Prostate gland (tissue), 2 donors: ENCODE measurements around the gene LY86. TPM values are rescaled to one million over a fixed set of nuclear protein-coding genes. Genes with fewer than 3 reads are reported as not detected.
"Not testable (repeated sequence)": the region's sequence is repeated elsewhere in the genome, so short reads cannot be mapped to it uniquely, and the experiment has no call there.

ENCODE experiments used
- DNase-seq: peaks from one replicate; pipeline ENCODE4 v3.0.0-alpha.2; 2019; ENCODE audit warnings: low spot score
- H3K27ac ChIP-seq, 2 donors: fragments of 200-600 bp; sonication (generic); 2 replicates each; pipeline ENCODE4 v1.5.1; 2017 to 2019
- H3K27me3 ChIP-seq: fragments of 200-600 bp; sonication (generic); replicated peaks from 2 replicates; pipeline ENCODE4 v1.5.1; 2019; ENCODE audit not compliant: insufficient read depth
- H3K36me3 ChIP-seq, 2 donors: fragments of 200-600 bp; sonication (generic); 1 replicate in 1 of 2; 2 replicates in 1 of 2; pipeline versions ENCODE4 v1.5.1 to v1.8.1; 2017 to 2019
- H3K4me1 ChIP-seq: fragments of 200-600 bp; sonication (generic); replicated peaks from 2 replicates; pipeline ENCODE4 v1.5.1; 2019
- H3K4me3 ChIP-seq, 2 donors: fragments of 200-600 bp; sonication (generic); 2 replicates each; pipeline ENCODE4 v1.5.1; 2017 to 2019
- H3K9me3 ChIP-seq: fragments of 200-600 bp; sonication (generic); 2 replicates; pipeline ENCODE4 v1.5.1; 2017
- CTCF ChIP-seq, 4 experiments: fragments of 200-600 bp in 2 of 4; fragments of 450-650 bp in 2 of 4; sonication (generic) in 2 of 4; IDR thresholded peaks; 1 replicate in 3 of 4; 2 replicates in 1 of 4; pipeline ENCODE4 v1.5.1; 2016 to 2019; ENCODE audit warnings: antibody characterized with exemption in 4 of 4, mild to moderate bottlenecking in 2 of 4, moderate library complexity in 2 of 4
- POLR2A ChIP-seq: fragments of 450-650 bp; IDR thresholded peaks from one replicate; pipeline ENCODE4 v1.6.1; 2016; ENCODE audit warnings: antibody characterized with exemption, mild to moderate bottlenecking
- POLR2AphosphoS5 ChIP-seq: sonication (generic); formaldehyde crosslinking; IDR thresholded peaks from one replicate; pipeline ENCODE4 v1.6.1; 2017; ENCODE audit warnings: antibody characterized with exemption
- WGBS: methylation state at CpG from one replicate; pipeline ENCODE4 v1.1.5; 2018; 5-methylcytosine and 5-hydroxymethylcytosine counted together
- intact Hi-C: fragments of 100-400 bp; cut with DNase I; formaldehyde crosslinking; loops from one replicate; pipeline ENCODE4 v1.14.2; 2022
- total RNA-seq, 2 donors: library from RNA; depleted of rRNA; stranded (reverse); fragments of >200 nt; gene quantifications; one replicate each; pipeline ENCODE4 v1.1.0, GENCODE V29; 2016

LY86 gene
- total RNA-seq, 2 donors from 2014 or later = 1.5 to 7.0 TPM

DNA sequence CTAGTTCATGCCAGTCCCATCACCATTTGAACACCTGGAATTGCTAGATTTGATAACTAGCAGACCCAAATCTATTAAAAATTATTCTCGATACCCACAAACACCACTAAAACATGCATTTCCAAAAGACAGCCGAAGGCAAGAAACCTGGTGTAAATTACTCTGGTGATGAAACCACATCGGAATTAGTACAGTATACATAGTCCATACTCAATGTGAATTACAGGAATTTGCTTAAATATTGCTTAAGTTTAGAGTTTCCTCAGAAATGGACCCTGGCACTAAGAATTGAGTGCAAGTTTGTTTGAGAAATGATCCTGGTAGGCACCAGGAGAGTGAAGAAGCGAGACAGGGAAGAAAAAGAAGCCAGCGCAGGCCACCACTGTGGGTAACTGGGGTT lies 13.7 kb downstream of the LY86 start:
- Histone ChIP-seq H3K36me3 (no peaks in the 10 kb centered on the region), H3K4me1 (peaks cover 3% of the 10 kb centered on the region), H3K27ac (no peak overlapping the region), H3K4me3 (no peak overlapping the region), H3K27me3 (no peaks in the 10 kb centered on the region), H3K9me3 (no peaks in the 10 kb centered on the region)
- intact Hi-C loops = no loop called here
- no peak for DNase-seq
- WGBS = 95% methylated on average over 5 of the region's 5 CpGs
- TF ChIP-seq CTCF (IDR thresholded peaks at IDR 0.05) (no peak), POLR2A (no peak), POLR2AphosphoS5 (no peak)

DNA sequence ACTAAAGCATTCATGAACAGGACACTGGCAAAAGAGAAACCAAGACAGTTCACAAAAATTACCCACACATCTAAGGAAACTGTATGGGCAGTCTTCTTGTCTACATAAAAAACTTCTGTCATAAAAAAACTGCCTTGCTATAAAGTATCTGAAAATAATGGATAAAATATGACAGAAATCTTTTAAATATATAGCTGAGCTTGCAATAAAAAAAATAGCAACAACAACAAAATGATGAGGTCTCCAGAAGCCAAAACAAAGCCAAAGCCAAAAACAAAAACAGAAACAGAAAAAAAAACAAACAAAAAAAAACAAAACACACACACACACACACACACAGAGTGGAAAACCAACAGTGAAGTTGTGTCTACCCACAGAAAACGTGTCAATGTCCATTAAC lies 14.8 kb downstream of the LY86 start:
- Histone ChIP-seq H3K27me3 (no peaks in the 10 kb centered on the region), H3K4me3 (no peak overlapping the region), H3K4me1 (peaks cover 3% of the 10 kb centered on the region), H3K27ac (no peak overlapping the region), H3K36me3 (no peaks in the 10 kb centered on the region), H3K9me3 (no peaks in the 10 kb centered on the region)
- no peak for TF ChIP-seq POLR2AphosphoS5
- TF ChIP-seq CTCF (IDR thresholded peaks at IDR 0.05) = no peak
- TF ChIP-seq POLR2A = no peak
- DNase-seq = no peak
- WGBS = 100% methylated on average over 1 of the region's 1 CpG
- intact Hi-C loops = no loop called here

GRCh38 chr6:6604015-6604414 lies 15.5 kb downstream of the LY86 start:
- intact Hi-C loops = no loop called here
- Histone ChIP-seq H3K27me3 (no peaks in the 10 kb centered on the region), H3K4me3 (no peak overlapping the region), H3K9me3 (no peaks in the 10 kb centered on the region), H3K27ac (no peak overlapping the region), H3K36me3 (no peaks in the 10 kb centered on the region), H3K4me1 (peaks cover 3% of the 10 kb centered on the region)
- no peak for DNase-seq
- TF ChIP-seq POLR2A (no peak), POLR2AphosphoS5 (no peak), CTCF (IDR thresholded peaks at IDR 0.05) (no peak)

- Histone ChIP-seq H3K27ac (no peak overlapping the region), H3K36me3 (no peaks in the 10 kb centered on the region), H3K4me3 (no peak overlapping the region), H3K9me3 (no peaks in the 10 kb centered on the region), H3K4me1 (peaks cover 1% of the 10 kb centered on the region), H3K27me3 (no peaks in the 10 kb centered on the region)
- TF ChIP-seq CTCF (IDR thresholded peaks at IDR 0.05) = no peak
- TF ChIP-seq POLR2AphosphoS5 = no peak
- no peak for TF ChIP-seq POLR2A
- intact Hi-C loops = no loop called here
- no peak for DNase-seq
- 75% methylated on average over 3 of the region's 3 CpGs for WGBS
Measured at GRCh38 chr6:6604566-6604965, 16.0 kb downstream of the LY86 start.

GRCh38 chr6:6605873-6606272 lies 17.4 kb downstream of the LY86 start:
- intact Hi-C loops = no loop called here
- no peak for DNase-seq
- Histone ChIP-seq H3K36me3 (no peaks in the 10 kb centered on the region), H3K4me3 (no peak overlapping the region), H3K27ac (no peak overlapping the region), H3K27me3 (no peaks in the 10 kb centered on the region), H3K9me3 (no peaks in the 10 kb centered on the region), H3K4me1 (no peaks in the 10 kb centered on the region)
- 93% methylated on average over 13 of the region's 13 CpGs for WGBS
- TF ChIP-seq CTCF (IDR thresholded peaks at IDR 0.05) (no peak), POLR2A (no peak), POLR2AphosphoS5 (no peak)

- H3K4me3 ChIP-seq, H3K9me3 ChIP-seq, H3K27me3 ChIP-seq, intact Hi-C loops, DNase-seq, H3K36me3 ChIP-seq, H3K4me1 ChIP-seq, H3K27ac ChIP-seq: not testable (repeated sequence)
- 97% methylated on average over 47 of the region's 47 CpGs for WGBS
Measured at GRCh38 chr6:6606391-6607030, 18.0 kb downstream of the LY86 start.
